Forelimb muscle (tissue), 1 donor: Measurements from ENCODE around the gene TMEM119. TPM values are rescaled to one million over a fixed set of nuclear protein-coding genes. Genes with fewer than 3 reads are reported as not detected.
"Not testable (repeated sequence)": the region's sequence is repeated elsewhere in the genome, so short reads cannot be mapped to it uniquely, and the experiment has no call there.

Source experiments
- DNase-seq: peaks from one replicate; pipeline ENCODE4 v3.0.0-alpha.2; 2013; ENCODE audit warnings: low read depth
- polyA plus RNA-seq: library from polyadenylated mRNA; unstranded; fragments of 120-200 nt; gene quantifications from one replicate; pipeline ENCODE4 v1.2.1, GENCODE V29; 2013; ENCODE audit not compliant: insufficient read length

TMEM119 gene
- polyA plus RNA-seq, 1 donor: 30.2 TPM

GRCh38 chr12:108582978-108583770, 14.7 kb downstream of the TMEM119 start:
- DNase-seq: no peak

GRCh38 chr12:108582509-108582908, 15.4 kb downstream of the TMEM119 start:
- DNase-seq: no peak

DNA sequence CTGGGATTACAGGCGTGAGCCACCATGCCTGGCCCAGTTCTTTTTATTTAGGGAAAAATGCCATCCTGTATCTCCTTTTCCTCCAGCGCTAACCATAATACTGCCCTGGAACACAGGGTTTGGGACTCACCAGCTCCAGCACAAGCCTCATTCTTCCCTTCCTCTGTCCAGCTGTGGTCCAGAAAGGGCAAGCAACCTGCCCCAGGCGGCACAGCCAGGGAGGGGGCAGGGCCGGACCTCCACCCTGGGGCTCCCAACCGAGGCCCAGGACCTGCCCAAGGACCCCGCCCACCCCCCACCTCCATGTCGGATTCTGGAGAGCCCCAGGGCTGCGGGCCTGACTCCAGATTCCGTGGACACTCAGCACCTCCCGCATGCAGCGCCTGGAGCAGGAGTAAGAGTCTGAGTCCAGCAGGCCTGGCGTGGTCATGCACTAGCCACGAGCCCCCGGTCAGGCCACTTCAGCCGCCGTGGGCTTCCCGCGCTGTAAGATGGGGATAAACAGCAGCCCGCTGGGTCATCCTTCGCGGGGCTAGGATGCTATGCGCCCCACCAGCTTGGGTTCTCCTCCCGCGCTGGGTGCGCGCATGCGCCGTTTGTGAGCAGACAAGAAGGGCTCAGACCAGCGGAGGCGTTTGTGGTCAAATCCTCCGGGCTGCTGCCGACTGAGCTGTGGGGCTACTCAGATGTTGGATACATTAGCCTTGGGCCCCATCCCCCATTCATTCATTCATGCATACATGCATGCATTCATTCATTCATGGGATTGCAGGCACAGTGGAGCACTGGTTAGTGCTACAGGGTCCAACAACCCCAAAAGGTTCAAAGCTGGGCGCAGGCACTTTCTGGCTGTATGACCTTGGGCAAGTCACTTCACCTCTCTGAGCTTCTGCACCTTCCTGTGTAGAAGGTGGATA, 16.3 kb downstream of the TMEM119 start:
- no peak for DNase-seq

GRCh38 chr12:108580531-108580930, 17.4 kb downstream of the TMEM119 start:
- no peak for DNase-seq

GRCh38 chr12:108578813-108579212, 19.1 kb downstream of the TMEM119 start:
- no peak for DNase-seq

- DNase-seq: no peak
These were observed 19.6 kb downstream of the TMEM119 start for GRCh38 chr12:108578264-108578663.

- no peak for DNase-seq
These were observed 20.4 kb downstream of the TMEM119 start for GRCh38 chr12:108577458-108577857.

- no peak for DNase-seq
These were observed 21.1 kb downstream of the TMEM119 start for GRCh38 chr12:108576660-108577234.

- no peak for DNase-seq
These were observed 22.5 kb downstream of the TMEM119 start for GRCh38 chr12:108575199-108575912.

- DNase-seq: not testable (repeated sequence)
These were observed 23.6 kb downstream of the TMEM119 start for GRCh38 chr12:108574276-108574675.

GRCh38 chr12:108573317-108573716, 24.6 kb downstream of the TMEM119 start:
- no peak for DNase-seq

- DNase-seq: no peak
These were observed 25.6 kb downstream of the TMEM119 start for GRCh38 chr12:108572166-108572790.

DNA sequence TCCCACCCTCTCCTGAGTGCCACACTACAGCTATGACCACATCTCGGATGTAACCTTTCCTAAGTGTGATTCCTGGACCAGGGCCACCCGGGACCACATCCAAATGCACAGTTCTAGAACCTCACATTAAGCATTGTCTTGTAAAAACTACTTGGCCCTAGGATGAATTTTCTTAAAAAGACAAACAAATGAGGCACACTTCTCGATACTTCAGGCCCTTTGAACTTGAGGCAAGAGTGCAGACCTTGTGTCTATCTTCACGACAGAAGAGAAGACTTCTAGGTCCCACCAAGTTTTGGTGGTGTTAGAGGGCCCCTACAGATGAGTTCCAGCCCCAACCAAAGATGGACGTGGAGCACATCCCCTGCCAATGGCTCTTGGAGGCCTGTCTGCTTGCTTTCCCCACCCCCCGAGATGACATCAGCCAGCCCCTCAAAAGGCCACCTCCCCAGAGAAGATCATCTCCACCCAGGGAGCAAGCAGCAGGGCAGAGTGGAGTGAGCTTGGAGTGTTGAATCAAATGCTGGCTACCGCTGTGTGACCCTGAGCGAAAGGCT, 26.2 kb downstream of the TMEM119 start:
- DNase-seq: no peak

DNA sequence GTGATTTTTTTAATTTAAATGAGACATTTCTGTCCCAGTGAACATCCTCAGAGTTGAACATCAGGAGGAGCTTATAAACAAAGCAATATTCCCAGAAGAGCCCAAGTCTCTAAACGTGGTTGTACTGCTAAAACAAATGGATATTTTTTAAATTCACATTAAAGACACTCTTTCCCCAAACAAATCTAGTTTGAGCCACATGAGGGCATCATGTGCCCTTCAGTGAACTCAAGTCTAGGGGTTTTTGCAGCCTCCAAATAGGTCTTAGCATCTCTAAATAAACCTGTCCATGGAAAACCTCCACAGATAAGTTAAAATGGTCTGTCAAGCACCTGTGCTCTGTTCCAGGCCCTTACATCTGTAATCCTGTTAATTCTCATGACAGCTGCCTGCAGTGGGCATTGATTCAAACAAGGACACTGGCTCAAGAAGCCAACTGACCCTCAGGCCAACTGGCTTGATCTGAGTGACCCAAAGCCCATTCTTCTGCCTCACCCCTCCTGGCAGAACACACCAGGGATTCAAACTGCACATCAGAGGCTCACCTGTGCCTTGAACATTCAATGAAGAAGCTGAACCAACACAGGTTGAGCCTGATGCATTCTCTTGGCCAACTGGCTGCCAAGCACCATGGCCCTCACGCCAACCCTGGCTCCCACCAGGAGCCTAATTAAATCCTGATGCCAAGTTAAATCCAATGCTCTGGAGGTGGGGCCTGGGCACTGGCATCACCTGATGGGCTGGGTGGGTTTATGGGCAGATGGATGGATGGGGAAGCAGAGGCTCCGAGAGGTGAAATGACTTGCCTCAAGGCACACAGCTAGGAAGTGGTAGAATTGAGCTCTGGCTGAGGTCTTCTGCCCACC, 26.9 kb downstream of the TMEM119 start:
- no peak for DNase-seq

DNA sequence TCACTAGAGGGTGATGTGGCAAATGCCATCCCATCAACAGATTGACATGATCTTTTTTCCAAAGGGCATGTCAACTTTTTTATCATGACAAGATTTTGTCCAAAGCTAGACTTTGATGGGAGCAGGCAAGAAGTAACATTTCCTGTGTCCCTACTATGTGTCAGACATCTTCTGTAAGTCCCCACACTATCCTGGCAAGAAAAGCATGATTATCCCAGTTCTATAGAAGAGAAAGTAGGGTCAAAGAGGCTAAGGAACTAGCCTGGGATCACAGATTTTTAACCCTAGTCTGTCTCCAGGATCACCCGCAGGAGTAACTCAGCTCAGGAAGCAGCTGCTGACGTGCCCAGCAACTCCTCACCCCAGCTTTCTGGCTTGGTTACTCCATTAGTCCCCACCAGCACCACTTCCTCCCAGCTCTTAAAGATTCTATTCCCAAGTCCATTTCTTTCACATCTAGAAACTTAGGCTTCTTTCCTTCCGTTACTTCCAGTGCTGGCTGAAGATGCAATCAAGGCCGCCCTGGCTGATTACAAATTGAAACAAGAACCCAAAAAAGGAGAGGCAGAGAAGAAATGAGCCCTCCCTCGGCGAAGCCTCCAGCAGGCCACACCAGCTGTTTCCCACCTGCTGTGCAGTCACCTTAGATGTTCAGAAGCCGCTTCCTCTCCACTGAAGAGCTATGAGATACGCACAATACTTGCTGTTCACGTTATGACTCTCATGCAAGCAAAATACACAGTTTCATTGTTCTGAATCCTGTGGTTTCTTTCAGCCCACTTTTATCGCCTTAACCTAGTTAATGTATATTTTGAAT, 29.3 kb downstream of the TMEM119 start:
- DNase-seq: no peak

DNA sequence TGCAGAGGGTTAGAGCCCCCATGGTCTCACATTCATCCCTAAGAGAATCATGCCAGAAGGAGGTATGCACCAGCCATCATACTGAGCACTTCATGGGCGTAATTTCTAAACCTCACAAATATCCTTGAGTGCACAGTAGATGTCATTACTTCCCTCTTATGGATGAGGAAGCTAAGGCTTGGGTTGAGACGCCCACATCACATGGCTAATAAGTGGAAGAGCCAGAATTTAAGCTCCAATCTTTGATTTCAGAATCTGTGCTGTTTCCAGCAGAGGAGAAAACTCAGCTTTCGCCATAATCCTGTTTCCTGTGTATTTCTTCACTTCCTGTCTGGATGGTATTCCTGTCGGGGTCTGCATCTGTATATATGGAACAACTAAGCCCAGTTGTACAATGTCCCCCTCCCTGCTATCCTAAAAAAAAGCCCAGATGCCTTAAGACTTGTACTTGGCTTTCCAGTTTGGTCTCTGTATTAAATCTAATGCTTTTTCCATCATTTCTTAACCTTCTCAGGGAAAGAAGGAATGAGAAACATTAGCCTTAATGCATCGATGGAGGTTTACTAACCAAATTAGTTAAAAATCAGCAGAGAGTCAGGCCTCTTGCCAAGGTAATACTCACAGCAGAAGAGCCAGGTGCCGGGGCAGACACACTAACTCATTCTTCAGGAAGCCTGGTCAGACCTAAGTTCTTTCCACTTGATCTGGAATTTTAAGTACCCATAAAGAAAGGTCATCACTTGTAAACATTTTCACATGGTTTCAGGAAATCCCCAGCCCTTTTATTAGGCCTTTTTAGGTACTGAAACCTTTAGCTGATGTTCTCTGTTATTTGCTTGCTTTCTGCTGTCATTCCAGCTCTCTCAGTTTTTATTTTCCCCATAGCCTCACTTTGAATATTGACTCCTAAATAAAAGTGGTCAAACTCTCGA, 30.2 kb downstream of the TMEM119 start:
- no peak for DNase-seq

- DNase-seq: no peak
These were observed 31.4 kb downstream of the TMEM119 start for GRCh38 chr12:108566452-108566851.

DNA sequence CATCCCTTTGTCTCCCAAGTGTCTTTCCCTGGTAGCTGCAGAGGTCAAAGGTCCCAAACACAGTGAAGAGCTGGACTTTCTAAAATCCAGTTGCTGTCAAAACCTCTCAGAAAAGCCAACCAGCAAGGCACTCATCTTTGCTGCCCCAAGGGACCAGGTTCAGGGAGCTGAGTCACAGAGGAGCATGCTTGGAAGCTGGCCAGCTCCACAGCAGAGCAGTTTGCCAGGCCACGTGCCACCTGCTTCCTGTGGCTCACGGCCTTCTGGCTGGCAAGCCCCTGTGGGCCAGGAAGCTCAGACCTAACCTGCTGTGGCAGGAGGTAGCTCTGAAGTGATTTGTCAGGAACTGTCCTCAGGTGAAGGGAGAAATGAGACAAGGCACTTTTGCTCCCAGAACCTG, 31.9 kb downstream of the TMEM119 start:
- no peak for DNase-seq
